ENCODE measurements around the gene COASY. TPM values are rescaled to one million over a fixed set of nuclear protein-coding genes. Genes with fewer than 3 reads are reported as not detected.

Gene COASY
- polyA plus RNA-seq, 3 donors, result 52.6 to 63.8 (median 57.9) TPM

DNA sequence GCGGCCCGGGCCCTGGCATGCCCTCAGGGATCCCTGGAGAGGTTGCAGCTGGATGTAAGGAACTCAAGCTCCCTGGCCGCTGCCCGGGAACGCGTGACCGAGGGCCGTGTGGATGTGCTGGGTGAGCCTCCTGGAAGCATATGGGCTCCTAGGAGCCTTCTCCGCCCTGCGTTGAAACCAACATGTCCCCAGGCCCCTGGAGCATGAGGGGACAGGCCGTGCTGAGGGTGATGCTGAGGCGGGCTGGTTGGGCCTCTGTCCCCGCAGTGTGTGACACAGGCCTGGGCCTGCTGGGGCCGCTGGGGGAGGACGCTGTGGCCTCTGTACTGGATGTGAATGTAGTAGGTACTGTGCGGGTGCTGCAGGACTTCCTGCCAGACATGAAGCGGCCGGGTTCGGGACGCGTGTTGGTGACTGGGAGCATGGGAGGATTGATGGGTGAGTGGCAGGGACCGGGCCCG, 14.9 kb upstream of the COASY start:
- peaks cover 20 to 31% (median 26%) of the 10 kb centered on the region in 3 donors for H3K27me3 Mint-ChIP-seq (ENCODE audit: low read depth in 3 of 3)
- no peak overlapping the region for H3K4me3 ChIP-seq (replicated peaks in 1 of 3; ENCODE audit: low read depth in 2 of 3, low read length in 3 of 3)
- no peak for DNase-seq
- peaks cover 12% of the 10 kb centered on the region for H3K4me1 Mint-ChIP-seq
- no peak overlapping the region for H3K27ac ChIP-seq (ENCODE audit: low read depth in 1 of 2, low read length in 2 of 2)
- no peaks in the 10 kb centered on the region for H3K9me3 ChIP-seq (replicated peaks in 1 of 2; ENCODE audit: control insufficient read depth in 1 of 2, insufficient read depth in 1 of 2, low read length in 2 of 2)
- H3K79me2 ChIP-seq (ENCODE audit: insufficient read depth, low read length), result no peaks in the 10 kb centered on the region
- TF ChIP-seq, protein P1, sequence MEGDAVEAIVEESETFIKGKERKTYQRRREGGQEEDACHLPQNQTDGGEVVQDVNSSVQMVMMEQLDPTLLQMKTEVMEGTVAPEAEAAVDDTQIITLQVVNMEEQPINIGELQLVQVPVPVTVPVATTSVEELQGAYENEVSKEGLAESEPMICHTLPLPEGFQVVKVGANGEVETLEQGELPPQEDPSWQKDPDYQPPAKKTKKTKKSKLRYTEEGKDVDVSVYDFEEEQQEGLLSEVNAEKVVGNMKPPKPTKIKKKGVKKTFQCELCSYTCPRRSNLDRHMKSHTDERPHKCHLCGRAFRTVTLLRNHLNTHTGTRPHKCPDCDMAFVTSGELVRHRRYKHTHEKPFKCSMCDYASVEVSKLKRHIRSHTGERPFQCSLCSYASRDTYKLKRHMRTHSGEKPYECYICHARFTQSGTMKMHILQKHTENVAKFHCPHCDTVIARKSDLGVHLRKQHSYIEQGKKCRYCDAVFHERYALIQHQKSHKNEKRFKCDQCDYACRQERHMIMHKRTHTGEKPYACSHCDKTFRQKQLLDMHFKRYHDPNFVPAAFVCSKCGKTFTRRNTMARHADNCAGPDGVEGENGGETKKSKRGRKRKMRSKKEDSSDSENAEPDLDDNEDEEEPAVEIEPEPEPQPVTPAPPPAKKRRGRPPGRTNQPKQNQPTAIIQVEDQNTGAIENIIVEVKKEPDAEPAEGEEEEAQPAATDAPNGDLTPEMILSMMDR (IDR thresholded peaks at IDR 0.05), result no peak
- H3K9ac ChIP-seq (ENCODE audit: insufficient read depth, low read length, poor library complexity, severe bottlenecking), result no peak overlapping the region
- peaks cover 23 to 26% of the 10 kb centered on the region in 2 donors for H3K36me3 ChIP-seq (replicated peaks in 1 of 2; ENCODE audit: control insufficient read depth in 1 of 2, insufficient read depth in 2 of 2, low read length in 2 of 2)
- H3K27me3 ChIP-seq (ENCODE audit: control insufficient read depth in 2 of 2, insufficient read depth in 2 of 2, low read length in 2 of 2), result peaks cover 11 to 20% of the 10 kb centered on the region in 2 donors
- peaks cover 6 to 9% of the 10 kb centered on the region in 2 donors for H3K4me1 ChIP-seq (ENCODE audit: control insufficient read depth in 1 of 2, insufficient read depth in 2 of 2, low read length in 2 of 2)
- H3K4me2 ChIP-seq (replicated peaks; ENCODE audit: extremely low read depth, low read length, poor library complexity, severe bottlenecking), result no peak overlapping the region
- intact Hi-C loops (cut with micrococcal nuclease), result no loop called here
- peak overlapping the region in 1 of 7 donors; percentile 38 for H3K27ac Mint-ChIP-seq
- H4K20me1 ChIP-seq (ENCODE audit: insufficient read depth, low read length), result peaks cover 29% of the 10 kb centered on the region
- H3K9me3 Mint-ChIP-seq, result peaks cover 0 to 4% (median 0%) of the 10 kb centered on the region in 7 donors
- peak overlapping the region in 1 of 2 donors; percentile 42 for H3K4me3 Mint-ChIP-seq
- WGBS (ENCODE audit: insufficient coverage), result 96% methylated on average over 18 of the region's 23 CpGs
- no peak overlapping the region for H2AFZ ChIP-seq (ENCODE audit: insufficient read depth, low read depth, low read length, poor library complexity, severe bottlenecking)
- peaks cover 34 to 52% of the 10 kb centered on the region in 2 donors for H3K36me3 Mint-ChIP-seq

DNA sequence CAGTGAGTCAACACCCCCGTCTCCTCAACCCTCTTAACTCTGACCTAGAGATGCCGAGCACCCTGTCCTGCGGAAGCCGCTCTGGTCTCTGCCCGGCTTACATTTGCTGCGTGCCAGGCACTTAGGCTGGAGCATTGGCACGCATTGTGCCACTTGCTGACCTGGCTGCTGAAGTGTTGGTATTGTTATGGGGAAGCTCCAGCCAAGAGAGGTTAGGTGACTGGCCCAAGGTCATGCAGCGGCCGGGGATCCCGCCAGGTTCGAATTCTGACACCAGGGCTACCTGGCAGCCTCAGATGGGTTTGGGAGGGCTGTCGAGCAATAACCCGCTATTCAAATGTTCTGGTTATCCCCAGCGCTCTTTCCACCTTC, 14.3 kb upstream of the COASY start:
- no peaks in the 10 kb centered on the region for H3K79me2 ChIP-seq (ENCODE audit: insufficient read depth, low read length)
- H3K4me3 Mint-ChIP-seq, result peak overlapping the region in 1 of 2 donors; percentile 53
- no peak overlapping the region for H3K27ac Mint-ChIP-seq
- H3K27me3 Mint-ChIP-seq (ENCODE audit: low read depth in 3 of 3), result peaks cover 20 to 31% (median 26%) of the 10 kb centered on the region in 3 donors
- peaks cover 6 to 9% of the 10 kb centered on the region in 2 donors for H3K4me1 ChIP-seq (ENCODE audit: control insufficient read depth in 1 of 2, insufficient read depth in 2 of 2, low read length in 2 of 2)
- H4K20me1 ChIP-seq (ENCODE audit: insufficient read depth, low read length), result peaks cover 29% of the 10 kb centered on the region
- 94% methylated on average over 14 of the region's 14 CpGs for WGBS (ENCODE audit: insufficient coverage)
- H2AFZ ChIP-seq (ENCODE audit: insufficient read depth, low read depth, low read length, poor library complexity, severe bottlenecking), result no peak overlapping the region
- H3K4me2 ChIP-seq (replicated peaks; ENCODE audit: extremely low read depth, low read length, poor library complexity, severe bottlenecking), result no peak overlapping the region
- H3K27me3 ChIP-seq (ENCODE audit: control insufficient read depth in 2 of 2, insufficient read depth in 2 of 2, low read length in 2 of 2), result peaks cover 11 to 20% of the 10 kb centered on the region in 2 donors
- H3K36me3 Mint-ChIP-seq, result peaks cover 32 to 47% of the 10 kb centered on the region in 2 donors
- peaks cover 0 to 4% (median 0%) of the 10 kb centered on the region in 7 donors for H3K9me3 Mint-ChIP-seq
- peaks cover 18 to 20% of the 10 kb centered on the region in 2 donors for H3K36me3 ChIP-seq (replicated peaks in 1 of 2; ENCODE audit: control insufficient read depth in 1 of 2, insufficient read depth in 2 of 2, low read length in 2 of 2)
- H3K27ac ChIP-seq (ENCODE audit: low read depth in 1 of 2, low read length in 2 of 2), result no peak overlapping the region
- TF ChIP-seq, protein P1 (IDR thresholded peaks at IDR 0.05), result no peak
- no peak for DNase-seq
- H3K4me1 Mint-ChIP-seq, result peaks cover 15% of the 10 kb centered on the region
- no peaks in the 10 kb centered on the region for H3K9me3 ChIP-seq (replicated peaks in 1 of 2; ENCODE audit: control insufficient read depth in 1 of 2, insufficient read depth in 1 of 2, low read length in 2 of 2)
- H3K9ac ChIP-seq (ENCODE audit: insufficient read depth, low read length, poor library complexity, severe bottlenecking), result no peak overlapping the region
- intact Hi-C loops (cut with micrococcal nuclease), result no loop called here
- H3K4me3 ChIP-seq (replicated peaks in 1 of 3; ENCODE audit: low read depth in 2 of 3, low read length in 3 of 3), result no peak overlapping the region
